ENCODE data around the gene SORCS2.

Gene SORCS2

GRCh38 chr4:7201420-7202305, 9.3 kb downstream of the SORCS2 start:
- peaks cover 15% of the 10 kb centered on the region for H3K27me3 ChIP-seq (ENCODE audit: insufficient read depth, low read length, poor library complexity)
- no peaks in the 10 kb centered on the region for H3K36me3 ChIP-seq (ENCODE audit: insufficient read depth, low read length)
- H3K9me3 ChIP-seq (ENCODE audit: insufficient read depth, low read length, severe bottlenecking): no peaks in the 10 kb centered on the region
- H3K79me2 ChIP-seq (ENCODE audit: insufficient read depth, low read length): no peaks in the 10 kb centered on the region
- no peak overlapping the region for H3K27ac ChIP-seq (ENCODE audit: low read length)
- ATAC-seq (ENCODE audit: insufficient read depth, low read depth) (no peak), DNase-seq (no peak)
- H3K9ac ChIP-seq (ENCODE audit: low read depth, low read length): no peak overlapping the region
- TF ChIP-seq, protein P1, sequence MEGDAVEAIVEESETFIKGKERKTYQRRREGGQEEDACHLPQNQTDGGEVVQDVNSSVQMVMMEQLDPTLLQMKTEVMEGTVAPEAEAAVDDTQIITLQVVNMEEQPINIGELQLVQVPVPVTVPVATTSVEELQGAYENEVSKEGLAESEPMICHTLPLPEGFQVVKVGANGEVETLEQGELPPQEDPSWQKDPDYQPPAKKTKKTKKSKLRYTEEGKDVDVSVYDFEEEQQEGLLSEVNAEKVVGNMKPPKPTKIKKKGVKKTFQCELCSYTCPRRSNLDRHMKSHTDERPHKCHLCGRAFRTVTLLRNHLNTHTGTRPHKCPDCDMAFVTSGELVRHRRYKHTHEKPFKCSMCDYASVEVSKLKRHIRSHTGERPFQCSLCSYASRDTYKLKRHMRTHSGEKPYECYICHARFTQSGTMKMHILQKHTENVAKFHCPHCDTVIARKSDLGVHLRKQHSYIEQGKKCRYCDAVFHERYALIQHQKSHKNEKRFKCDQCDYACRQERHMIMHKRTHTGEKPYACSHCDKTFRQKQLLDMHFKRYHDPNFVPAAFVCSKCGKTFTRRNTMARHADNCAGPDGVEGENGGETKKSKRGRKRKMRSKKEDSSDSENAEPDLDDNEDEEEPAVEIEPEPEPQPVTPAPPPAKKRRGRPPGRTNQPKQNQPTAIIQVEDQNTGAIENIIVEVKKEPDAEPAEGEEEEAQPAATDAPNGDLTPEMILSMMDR (IDR thresholded peaks at IDR 0.05; ENCODE audit: borderline replicate concordance, extremely low read depth, low read length, poor library complexity, severe bottlenecking): no peak
- TF ChIP-seq EZH2 (IDR thresholded peaks at IDR 0.05; ENCODE audit: borderline replicate concordance, low read depth, low read length, severe bottlenecking): no peak
- H2AFZ ChIP-seq (ENCODE audit: low read depth, low read length): no peak overlapping the region
- no peak overlapping the region for H3K4me3 ChIP-seq (ENCODE audit: low read depth in 1 of 2, low read length in 2 of 2)
- H3K4me2 ChIP-seq (ENCODE audit: insufficient read depth, low read length): no peak overlapping the region
- H3K4me1 ChIP-seq (ENCODE audit: insufficient read depth, low read length): no peaks in the 10 kb centered on the region
- H4K20me1 ChIP-seq (ENCODE audit: insufficient read depth, low read length): peaks cover 4% of the 10 kb centered on the region; the same call in 1 of the 2 replicates

DNA sequence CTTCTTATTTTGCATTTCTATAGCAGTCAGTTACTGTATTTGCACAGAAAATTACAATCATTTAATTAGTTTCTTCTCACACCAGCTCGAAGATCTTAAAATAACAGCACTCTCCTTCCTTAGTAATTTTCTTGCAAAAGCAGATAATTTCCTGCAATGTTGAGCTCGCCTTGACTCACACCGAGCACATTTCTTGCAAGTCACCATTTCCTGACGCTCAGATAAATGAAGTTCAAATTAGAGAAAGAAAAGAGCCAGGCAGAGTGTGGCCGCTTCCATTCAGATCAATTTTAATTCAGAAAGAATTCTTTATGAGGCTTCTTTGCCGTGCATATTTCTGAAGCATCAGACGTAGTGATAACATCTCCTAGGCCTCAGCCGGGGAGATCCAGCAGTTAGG, 10.1 kb downstream of the SORCS2 start:
- Histone ChIP-seq H2AFZ (ENCODE audit: low read depth, low read length) (no peak overlapping the region), H3K27me3 (ENCODE audit: insufficient read depth, low read length, poor library complexity) (peaks cover 12% of the 10 kb centered on the region), H3K4me1 (ENCODE audit: insufficient read depth, low read length) (no peaks in the 10 kb centered on the region), H4K20me1 (ENCODE audit: insufficient read depth, low read length) (peaks cover 4% of the 10 kb centered on the region; the same call in 1 of the 2 replicates), H3K27ac (ENCODE audit: low read length) (no peak overlapping the region), H3K4me3 (ENCODE audit: low read depth in 1 of 2, low read length in 2 of 2) (no peak overlapping the region), H3K9me3 (ENCODE audit: insufficient read depth, low read length, severe bottlenecking) (no peaks in the 10 kb centered on the region), H3K36me3 (ENCODE audit: insufficient read depth, low read length) (no peaks in the 10 kb centered on the region), H3K79me2 (ENCODE audit: insufficient read depth, low read length) (no peaks in the 10 kb centered on the region), H3K9ac (ENCODE audit: low read depth, low read length) (no peak overlapping the region), H3K4me2 (ENCODE audit: insufficient read depth, low read length) (no peak overlapping the region)
- ATAC-seq (ENCODE audit: insufficient read depth, low read depth) (no peak), DNase-seq (no peak)
- TF ChIP-seq EZH2 (IDR thresholded peaks at IDR 0.05; ENCODE audit: borderline replicate concordance, low read depth, low read length, severe bottlenecking): no peak
- TF ChIP-seq, protein P1 (IDR thresholded peaks at IDR 0.05; ENCODE audit: borderline replicate concordance, extremely low read depth, low read length, poor library complexity, severe bottlenecking): no peak

DNA sequence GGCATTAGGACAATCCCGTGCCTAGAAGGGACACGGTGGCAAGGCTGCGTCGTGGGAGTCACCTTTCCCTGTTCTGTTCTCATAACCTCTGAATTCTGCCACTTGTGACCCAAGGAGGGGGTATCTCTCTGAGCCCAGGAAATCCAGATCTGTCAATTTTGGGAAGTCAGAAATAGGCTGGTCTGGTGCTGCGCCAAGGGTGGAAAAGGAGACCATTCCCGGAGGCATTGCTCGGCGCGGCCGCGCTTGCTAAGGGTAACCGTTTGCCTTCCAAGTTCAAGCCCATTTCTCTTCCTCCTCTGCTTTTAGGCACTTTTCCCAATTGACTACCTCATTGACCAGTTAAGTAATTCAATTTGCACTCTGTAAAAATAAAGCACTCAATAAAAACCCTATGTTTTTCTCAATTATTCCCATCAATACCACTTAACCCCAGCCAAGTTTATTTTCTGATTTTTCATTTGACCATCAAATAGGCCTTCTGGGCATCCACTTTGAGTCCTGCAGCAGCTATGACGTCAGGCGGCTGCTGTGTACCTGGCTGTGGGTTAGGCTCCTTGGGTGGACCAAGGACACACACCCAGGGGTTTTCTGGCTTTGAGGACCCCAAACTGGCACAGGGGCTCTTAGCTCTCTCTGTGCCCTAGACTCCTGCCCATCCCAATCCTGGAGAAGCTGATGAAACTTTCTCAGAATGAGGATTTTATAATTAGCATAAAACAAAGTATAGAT, 12.5 kb downstream of the SORCS2 start:
- Histone ChIP-seq H3K27me3 (ENCODE audit: insufficient read depth, low read length, poor library complexity) (peaks cover 12% of the 10 kb centered on the region), H3K36me3 (ENCODE audit: insufficient read depth, low read length) (no peaks in the 10 kb centered on the region), H4K20me1 (ENCODE audit: insufficient read depth, low read length) (no peaks in the 10 kb centered on the region), H2AFZ (ENCODE audit: low read depth, low read length) (no peak overlapping the region), H3K4me2 (ENCODE audit: insufficient read depth, low read length) (no peak overlapping the region), H3K4me3 (ENCODE audit: low read depth in 1 of 2, low read length in 2 of 2) (no peak overlapping the region), H3K9me3 (ENCODE audit: insufficient read depth, low read length, severe bottlenecking) (no peaks in the 10 kb centered on the region), H3K4me1 (ENCODE audit: insufficient read depth, low read length) (no peaks in the 10 kb centered on the region), H3K27ac (ENCODE audit: low read length) (no peak overlapping the region), H3K9ac (ENCODE audit: low read depth, low read length) (no peak overlapping the region), H3K79me2 (ENCODE audit: insufficient read depth, low read length) (no peaks in the 10 kb centered on the region)
- no peak for ATAC-seq (ENCODE audit: insufficient read depth, low read depth)
- TF ChIP-seq EZH2 (IDR thresholded peaks at IDR 0.05; ENCODE audit: borderline replicate concordance, low read depth, low read length, severe bottlenecking): no peak
- TF ChIP-seq, protein P1 (IDR thresholded peaks at IDR 0.05; ENCODE audit: borderline replicate concordance, extremely low read depth, low read length, poor library complexity, severe bottlenecking): no peak
- DNase-seq: no peak
